ENCODE results near the gene TFB1M. TPM values are rescaled to one million over a fixed set of nuclear protein-coding genes. Genes with fewer than 3 reads are reported as not detected.

The TFB1M gene
- total RNA-seq, 4 donors from 2014 or later = 3.2 to 43.4 (median 16.5) TPM

DNA sequence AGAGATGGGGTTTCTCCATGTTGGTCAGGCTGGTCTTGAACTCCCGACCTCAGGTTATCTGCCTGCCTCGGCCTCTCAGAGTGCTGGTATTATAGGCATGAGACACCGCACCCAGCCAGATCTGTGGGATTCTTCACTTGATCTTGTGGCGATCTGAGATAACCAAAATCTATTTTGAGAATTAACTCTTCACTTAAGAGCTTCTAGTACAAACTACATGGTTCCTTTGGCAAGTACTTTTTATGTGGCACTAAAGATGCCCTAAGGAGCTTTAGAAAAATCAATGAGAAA is 37.8 kb upstream of the TFB1M start:
- no peaks in the 10 kb centered on the region for H3K27me3 ChIP-seq
- H3K36me3 ChIP-seq = no peaks in the 10 kb centered on the region
- intact Hi-C loops (cut with DNase I; ENCODE audit: low total_unique reads) (no loop called here), in situ Hi-C loops (cut with MboI; ENCODE audit: low pct_ligation_motif_present in 1 of 4, low pct_unique_long_range_greater_than_20kb in 1 of 4, low sequenced_read_pairs in 3 of 4) (no loop called here)
- 77 to 80% methylated on average over 2 to 4 of the region's 4 CpGs for WGBS, 2 donors (ENCODE audit: low coverage in 1 of 2)
- no peak overlapping the region for H3K4me3 ChIP-seq
- no peak for TF ChIP-seq EP300 (IDR thresholded peaks at IDR 0.05; ENCODE audit: low read depth)
- TF ChIP-seq, protein P1, sequence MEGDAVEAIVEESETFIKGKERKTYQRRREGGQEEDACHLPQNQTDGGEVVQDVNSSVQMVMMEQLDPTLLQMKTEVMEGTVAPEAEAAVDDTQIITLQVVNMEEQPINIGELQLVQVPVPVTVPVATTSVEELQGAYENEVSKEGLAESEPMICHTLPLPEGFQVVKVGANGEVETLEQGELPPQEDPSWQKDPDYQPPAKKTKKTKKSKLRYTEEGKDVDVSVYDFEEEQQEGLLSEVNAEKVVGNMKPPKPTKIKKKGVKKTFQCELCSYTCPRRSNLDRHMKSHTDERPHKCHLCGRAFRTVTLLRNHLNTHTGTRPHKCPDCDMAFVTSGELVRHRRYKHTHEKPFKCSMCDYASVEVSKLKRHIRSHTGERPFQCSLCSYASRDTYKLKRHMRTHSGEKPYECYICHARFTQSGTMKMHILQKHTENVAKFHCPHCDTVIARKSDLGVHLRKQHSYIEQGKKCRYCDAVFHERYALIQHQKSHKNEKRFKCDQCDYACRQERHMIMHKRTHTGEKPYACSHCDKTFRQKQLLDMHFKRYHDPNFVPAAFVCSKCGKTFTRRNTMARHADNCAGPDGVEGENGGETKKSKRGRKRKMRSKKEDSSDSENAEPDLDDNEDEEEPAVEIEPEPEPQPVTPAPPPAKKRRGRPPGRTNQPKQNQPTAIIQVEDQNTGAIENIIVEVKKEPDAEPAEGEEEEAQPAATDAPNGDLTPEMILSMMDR (IDR thresholded peaks at IDR 0.05) = no peak
- TF ChIP-seq POLR2A (IDR thresholded peaks at IDR 0.05) = no peak
- TF ChIP-seq POLR2AphosphoS5 (IDR thresholded peaks at IDR 0.05) = no peak
- H3K9me3 ChIP-seq = peaks cover 7 to 20% of the 10 kb centered on the region in 2 donors
- H3K27ac ChIP-seq = no peak overlapping the region
- DNase-seq = no peak
- no peaks in the 10 kb centered on the region for H3K4me1 ChIP-seq

DNA sequence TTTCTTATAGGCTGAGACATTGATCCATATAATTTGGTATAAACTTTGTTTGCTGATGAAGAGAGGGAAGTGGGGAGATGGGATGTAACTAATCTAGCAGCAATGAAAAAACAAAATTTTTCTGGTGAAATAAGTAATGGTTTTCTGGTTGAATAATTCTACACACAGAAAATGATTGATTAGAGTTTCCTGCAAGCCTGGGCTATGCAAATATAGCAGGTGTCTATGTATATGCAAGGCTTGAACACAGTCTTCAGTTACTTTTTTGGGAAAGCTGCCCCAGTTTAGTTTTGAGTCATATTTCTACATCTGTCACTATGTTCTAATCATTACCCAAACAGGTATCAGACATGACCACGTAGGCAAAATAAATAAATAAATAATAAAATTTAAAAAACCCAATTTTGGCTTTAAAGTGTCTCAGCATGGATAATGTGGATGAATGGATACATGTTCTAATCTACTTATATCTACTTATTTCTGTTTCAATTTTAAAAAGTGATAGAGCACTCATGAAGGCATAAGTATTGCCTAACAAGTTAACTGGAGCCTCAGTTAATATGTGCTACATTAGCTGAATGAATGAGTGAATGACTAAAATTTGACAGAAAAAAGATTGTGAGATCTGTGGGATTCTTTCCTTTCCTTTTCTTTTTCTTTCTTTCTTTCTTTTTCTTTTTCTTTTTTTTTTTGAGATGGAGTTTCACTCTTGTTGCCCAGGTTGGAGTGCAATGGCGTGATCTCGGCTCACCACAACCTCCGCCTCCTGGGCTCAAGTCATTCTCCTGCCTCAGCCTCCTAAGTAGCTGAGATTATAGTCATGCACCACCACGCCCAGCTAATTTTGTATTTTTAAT is 37.2 kb upstream of the TFB1M start:
- TF ChIP-seq, protein P1 (IDR thresholded peaks at IDR 0.05) = no peak
- TF ChIP-seq EP300 (IDR thresholded peaks at IDR 0.05; ENCODE audit: low read depth) = no peak
- no peak for TF ChIP-seq POLR2AphosphoS5 (IDR thresholded peaks at IDR 0.05)
- TF ChIP-seq POLR2A (IDR thresholded peaks at IDR 0.05) = no peak
- WGBS, 2 donors (ENCODE audit: low coverage in 1 of 2) = 65 to 76% methylated on average over 2 to 5 of the region's 5 CpGs
- no peaks in the 10 kb centered on the region for H3K4me1 ChIP-seq
- H3K36me3 ChIP-seq = no peaks in the 10 kb centered on the region
- no peak overlapping the region for H3K27ac ChIP-seq
- H3K27me3 ChIP-seq = no peaks in the 10 kb centered on the region
- DNase-seq = no peak
- in situ Hi-C loops (cut with MboI; ENCODE audit: low pct_ligation_motif_present in 1 of 4, low pct_unique_long_range_greater_than_20kb in 1 of 4, low sequenced_read_pairs in 3 of 4) (no loop called here), intact Hi-C loops (cut with DNase I; ENCODE audit: low total_unique reads) (no loop called here)
- peaks cover 7 to 20% of the 10 kb centered on the region in 2 donors for H3K9me3 ChIP-seq
- no peak overlapping the region for H3K4me3 ChIP-seq

DNA sequence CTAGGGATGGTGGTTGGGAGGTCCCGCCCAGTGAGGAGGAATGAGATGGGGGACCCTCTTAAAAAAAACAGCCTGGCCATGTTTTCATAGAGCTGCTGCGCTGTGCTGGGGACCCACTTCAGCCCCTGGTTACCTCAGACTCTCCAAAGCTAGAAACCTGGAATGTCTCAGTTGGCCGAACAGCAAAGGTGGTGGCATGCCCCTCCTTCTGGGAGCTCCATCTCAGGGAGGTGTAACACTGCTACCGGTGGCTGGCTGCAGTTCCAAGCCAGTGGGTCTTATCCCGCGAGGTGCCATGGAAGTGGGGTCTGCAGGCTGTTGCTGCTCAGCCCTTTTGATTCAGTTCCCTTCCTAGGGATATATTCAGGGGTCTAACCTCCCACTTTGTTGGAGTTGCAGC is 35.7 kb upstream of the TFB1M start:
- H3K27me3 ChIP-seq = no peaks in the 10 kb centered on the region
- TF ChIP-seq EP300 (IDR thresholded peaks at IDR 0.05; ENCODE audit: low read depth) = no peak
- no peak for TF ChIP-seq POLR2AphosphoS5 (IDR thresholded peaks at IDR 0.05)
- TF ChIP-seq, protein P1 (IDR thresholded peaks at IDR 0.05) = no peak
- TF ChIP-seq POLR2A (IDR thresholded peaks at IDR 0.05) = no peak
- no peaks in the 10 kb centered on the region for H3K4me1 ChIP-seq
- no peak for DNase-seq
- no peak overlapping the region for H3K4me3 ChIP-seq
- no peak overlapping the region for H3K27ac ChIP-seq
- peaks cover 7 to 22% of the 10 kb centered on the region in 2 donors for H3K9me3 ChIP-seq
- intact Hi-C loops (cut with DNase I; ENCODE audit: low total_unique reads) (no loop called here), in situ Hi-C loops (cut with MboI; ENCODE audit: low pct_ligation_motif_present in 1 of 4, low pct_unique_long_range_greater_than_20kb in 1 of 4, low sequenced_read_pairs in 3 of 4) (loop anchor here in 3 of 4 donors (25.0 kb wide), 3 partner anchors 187 to 1212 kb away; no protein-coding TSS in a partner anchor)
- no peaks in the 10 kb centered on the region for H3K36me3 ChIP-seq
- 99 to 100% methylated on average over 1 to 6 of the region's 6 CpGs for WGBS, 2 donors (ENCODE audit: low coverage in 1 of 2)

DNA sequence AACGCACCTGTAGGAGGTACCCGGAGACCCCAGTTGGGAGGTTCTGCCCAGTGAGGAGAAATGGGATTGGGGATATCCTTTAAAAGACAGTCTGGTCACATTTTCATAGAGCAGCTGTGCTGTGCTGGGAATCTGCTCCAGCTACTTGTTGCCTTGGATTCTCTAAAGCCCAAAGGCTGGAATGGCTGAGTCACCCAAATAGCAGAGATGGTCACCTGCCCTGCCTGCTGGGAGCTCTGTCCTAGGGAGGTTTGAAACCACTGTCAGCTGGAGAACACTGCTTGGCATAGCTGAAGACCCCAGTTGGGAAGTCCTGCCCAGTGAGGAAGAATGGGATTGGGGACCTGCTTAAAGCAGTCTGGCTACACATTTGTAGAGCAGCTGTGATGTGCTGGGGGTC is 34.8 kb upstream of the TFB1M start:
- no peaks in the 10 kb centered on the region for H3K27me3 ChIP-seq
- peaks cover under 1 to 14% of the 10 kb centered on the region in 2 donors for H3K9me3 ChIP-seq
- H3K36me3 ChIP-seq = no peaks in the 10 kb centered on the region
- in situ Hi-C loops (cut with MboI; ENCODE audit: low pct_ligation_motif_present in 1 of 4, low pct_unique_long_range_greater_than_20kb in 1 of 4, low sequenced_read_pairs in 3 of 4) = loop anchor here in 3 of 4 donors (25.0 kb wide), 3 partner anchors 188 to 1213 kb away; no protein-coding TSS in a partner anchor
- intact Hi-C loops (cut with DNase I; ENCODE audit: low total_unique reads) = no loop called here
- TF ChIP-seq EP300 (IDR thresholded peaks at IDR 0.05; ENCODE audit: low read depth) = no peak
- H3K4me1 ChIP-seq = no peaks in the 10 kb centered on the region
- 81 to 88% methylated on average over 2 of the region's 2 CpGs for WGBS, 2 donors (ENCODE audit: low coverage in 1 of 2)
- H3K4me3 ChIP-seq = no peak overlapping the region
- no peak for DNase-seq
- H3K27ac ChIP-seq = no peak overlapping the region

All from transverse colon (tissue), 4 donors.